HL-60/S4 treated with retinoic acid at 250 ng/mL for 4 days and 3 days (cell line): ENCODE results near the gene GEMIN4.
"Not testable (repeated sequence)": the region's sequence is repeated elsewhere in the genome, so short reads cannot be mapped to it uniquely, and the experiment has no call there.

Source experiments
- in situ Hi-C: fragments of 300-500 bp; cut with MboI; formaldehyde crosslinking; loops from 2 replicates; pipeline ENCODE4 v1.7.0; 2022; ENCODE audit warnings: low sequenced_read_pairs

GEMIN4 gene

DNA sequence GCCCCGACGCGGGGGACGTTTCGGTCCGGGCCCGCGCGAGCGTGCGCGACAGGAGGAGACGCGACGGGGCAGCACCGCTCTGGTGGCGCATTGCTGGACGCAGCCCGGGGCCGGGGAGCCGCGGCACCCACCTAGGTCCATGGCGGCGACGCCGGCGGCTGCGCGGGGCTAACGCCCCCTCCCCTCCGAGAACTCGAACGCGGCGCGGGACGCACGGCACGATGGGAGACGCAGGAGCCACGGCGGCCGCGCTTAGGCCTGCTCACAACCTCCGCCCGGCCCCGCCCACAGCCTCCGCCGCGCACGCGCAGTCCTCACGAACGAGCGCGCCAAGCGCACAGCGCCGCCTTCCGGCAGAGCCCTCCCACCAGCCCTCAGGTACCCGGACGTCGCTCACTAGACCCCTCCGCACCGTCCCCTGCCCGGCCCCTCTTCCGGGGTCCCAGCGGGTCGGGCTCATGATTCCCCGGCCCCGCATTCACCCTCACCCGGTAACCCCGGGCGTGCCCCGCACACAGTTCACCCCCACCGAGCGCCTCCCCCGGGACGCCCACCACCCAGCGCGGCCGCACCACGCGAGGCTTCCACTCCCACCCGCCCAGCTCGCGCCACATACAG, at the start of gene GEMIN4:
GEMIN4 (minus strand) TSS at position 263 of the 618 bp plus-strand sequence; CDS start at position 141, 122 bp downstream.
- in situ Hi-C loops: no loop called here

DNA sequence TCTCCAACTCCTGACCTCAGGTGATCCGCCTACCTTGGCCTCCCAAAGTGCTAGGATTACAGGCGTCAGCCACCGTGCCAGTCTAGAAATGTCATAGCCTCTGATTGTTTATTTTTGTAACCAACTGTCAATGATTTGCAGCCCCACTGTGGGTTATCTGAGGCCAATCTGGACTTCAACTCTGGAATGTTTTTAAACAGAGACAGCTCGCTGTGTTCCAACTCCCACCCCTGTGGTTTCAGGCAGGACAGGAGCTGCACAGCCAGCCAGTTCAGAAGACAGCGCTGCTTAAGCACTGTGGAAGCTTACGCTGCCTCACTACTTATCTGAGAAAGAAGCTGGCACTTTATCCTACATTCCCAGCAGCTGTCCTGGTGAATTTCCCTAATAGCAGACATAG, 49.6 kb upstream of the GEMIN4 start:
- in situ Hi-C loops: no loop called here

DNA sequence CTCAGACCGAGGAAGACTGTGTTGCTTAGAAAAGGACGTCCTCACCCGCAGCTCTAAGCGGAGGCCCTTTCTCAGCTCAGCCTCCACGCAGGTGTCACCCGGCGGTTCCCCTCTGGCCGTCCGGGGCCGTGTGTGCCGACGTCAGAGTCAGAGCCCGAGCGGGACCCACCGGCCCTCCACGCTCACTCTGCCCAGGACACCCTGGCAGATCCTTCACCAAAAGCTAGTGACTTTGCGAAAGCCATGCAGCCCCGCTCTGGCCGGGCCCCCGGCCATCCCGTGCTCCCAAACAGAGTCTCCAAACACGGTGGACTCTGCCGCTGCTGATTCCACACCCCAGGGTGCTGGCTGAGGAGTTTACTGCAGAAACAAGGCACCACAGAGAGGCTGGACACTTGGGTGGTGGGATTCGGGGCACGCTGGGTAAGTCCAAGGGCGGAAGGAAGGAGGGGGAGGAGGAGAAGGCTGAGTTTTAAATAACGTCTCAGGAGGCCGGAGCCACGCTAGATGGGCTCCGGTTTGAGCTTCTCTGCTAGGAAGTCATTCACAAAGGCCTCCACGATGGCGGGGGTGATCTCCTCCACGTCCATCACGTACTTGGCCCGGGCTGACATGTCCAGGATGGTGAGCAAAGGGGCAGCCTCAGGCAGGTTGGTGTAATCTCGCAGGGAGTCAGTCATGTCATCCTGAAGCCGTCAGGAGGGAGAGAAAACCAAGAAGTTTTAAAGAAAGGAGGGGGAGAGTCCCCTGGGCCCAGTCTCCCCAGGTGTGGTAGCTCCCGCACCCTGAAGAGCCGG, 48.6 kb upstream of the GEMIN4 start:
- in situ Hi-C loops: no loop called here

DNA sequence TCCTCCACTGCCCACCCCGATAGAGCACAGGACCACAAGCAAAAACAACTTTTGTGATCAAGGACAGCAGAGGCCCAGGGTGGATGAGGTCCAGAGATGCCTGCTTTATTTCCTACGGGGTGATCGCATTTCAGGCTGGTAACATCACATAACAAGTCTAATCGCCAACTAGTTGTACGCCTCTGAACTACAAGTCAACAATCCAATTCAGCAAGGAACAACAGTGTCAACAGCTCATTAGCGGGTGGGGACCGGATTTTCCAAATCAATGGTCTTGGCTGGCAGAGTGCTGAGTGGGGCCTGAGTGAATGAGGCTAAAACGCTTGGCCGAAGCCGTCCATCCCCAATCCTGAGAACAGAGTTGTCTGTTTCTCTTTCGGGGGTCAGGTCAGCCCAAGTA, 47.2 kb upstream of the GEMIN4 start:
- in situ Hi-C loops: no loop called here

DNA sequence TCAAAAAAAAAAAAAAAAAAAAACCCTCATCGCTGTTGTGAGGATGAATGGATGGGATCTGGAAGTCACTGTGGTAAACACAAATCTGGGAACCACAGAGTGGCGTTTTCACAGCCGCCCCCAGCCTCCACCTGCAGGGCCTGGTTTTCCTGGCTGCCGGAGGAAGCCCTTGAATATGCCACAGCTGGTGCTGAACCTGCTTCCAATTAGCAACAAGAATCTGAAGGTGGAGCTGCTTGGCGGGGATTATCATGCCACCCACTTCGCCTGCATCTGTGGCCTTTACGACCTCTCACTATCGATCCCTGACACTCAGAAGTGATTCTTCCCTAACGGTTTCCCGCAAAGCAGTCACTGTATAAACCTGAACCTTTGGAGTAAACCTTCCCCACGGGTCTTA, 46.2 kb upstream of the GEMIN4 start:
- in situ Hi-C loops: no loop called here

DNA sequence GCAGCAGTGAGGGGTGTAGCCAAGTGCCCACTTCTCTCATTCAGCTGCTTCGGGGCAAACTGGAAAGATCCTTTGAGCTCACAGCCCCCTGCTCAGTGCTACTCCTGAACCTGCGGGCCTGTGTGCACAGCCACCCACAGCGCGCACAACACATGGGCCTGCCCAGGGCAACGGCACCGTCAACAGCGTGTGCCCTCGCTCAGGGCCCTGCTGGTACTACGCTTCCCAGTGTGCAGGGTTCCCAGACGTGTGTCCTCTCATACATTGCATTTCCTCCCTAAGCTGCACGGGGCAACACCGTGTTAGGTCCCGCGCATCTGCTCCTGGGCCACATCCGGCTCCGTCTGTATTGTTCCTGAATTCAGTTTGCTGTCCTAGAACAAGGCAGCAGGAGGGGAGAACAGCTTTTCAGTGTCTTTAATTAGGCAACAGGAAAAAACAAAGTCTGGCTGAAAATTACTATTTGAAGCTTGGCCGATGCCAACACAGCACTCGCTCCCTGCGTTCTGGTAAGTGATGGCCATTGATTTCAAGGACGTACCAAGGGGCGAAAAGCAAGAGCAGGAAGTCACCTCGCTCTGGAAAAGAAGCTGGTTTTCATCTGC, 45.3 kb upstream of the GEMIN4 start:
- in situ Hi-C loops: no loop called here

DNA sequence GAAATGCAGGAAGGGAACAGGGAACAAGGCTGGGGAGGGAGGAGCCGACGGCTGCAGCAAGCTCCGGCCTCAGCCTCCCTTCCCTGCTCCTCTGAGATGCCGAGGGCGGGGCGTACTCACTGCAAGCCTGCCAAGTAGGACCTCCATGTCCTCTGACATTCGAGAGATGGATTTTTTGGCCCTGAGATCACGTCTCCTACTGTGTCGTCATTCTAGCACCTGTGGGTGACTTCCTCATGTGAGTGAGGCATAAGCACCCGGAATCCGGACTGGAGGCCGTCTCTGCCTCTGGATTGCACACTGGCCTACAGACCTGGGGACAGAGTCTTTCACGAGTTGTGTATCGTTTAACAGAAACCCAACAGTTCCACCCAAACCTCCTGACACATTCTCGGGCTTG, 44.5 kb upstream of the GEMIN4 start:
- in situ Hi-C loops: no loop called here

DNA sequence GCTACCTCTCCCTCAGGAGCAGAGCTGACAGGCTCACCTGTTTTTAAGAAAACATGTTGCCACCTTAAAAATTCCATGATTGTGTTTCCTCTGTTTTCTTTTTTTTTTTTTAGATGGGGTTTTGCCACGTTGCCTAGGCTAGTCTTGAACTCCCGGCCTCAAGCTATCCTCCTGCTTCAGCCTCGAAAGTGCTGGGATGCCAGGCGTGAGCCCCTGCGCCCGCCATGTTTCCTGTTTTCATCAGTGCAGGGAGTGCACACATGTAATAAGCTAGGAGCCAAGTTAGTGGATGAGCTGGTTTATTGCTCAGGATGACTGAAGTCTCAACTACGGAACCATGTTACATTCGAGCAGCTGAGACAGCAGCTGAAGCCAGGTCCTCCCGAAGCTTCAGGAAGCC, 43.7 kb upstream of the GEMIN4 start:
- in situ Hi-C loops: no loop called here

DNA sequence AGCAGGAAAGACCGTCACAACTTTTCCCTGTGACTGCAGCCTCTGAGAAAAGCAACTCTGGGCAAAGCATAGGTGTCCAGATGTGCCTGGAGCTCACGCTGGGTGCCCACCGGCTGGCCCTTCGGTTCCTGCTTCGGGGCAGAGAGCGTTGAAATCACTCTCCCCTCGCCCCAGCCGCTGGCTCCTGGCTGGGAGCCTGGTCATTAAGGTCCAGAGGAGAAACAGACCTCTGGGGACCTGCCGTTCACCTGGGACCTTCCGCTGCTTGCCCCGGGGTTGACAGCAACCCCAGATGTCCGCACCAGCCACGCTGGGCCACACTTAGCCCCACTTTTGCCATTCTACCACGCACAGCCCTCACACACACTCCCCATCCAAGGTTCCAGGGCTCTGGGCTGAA, 43.2 kb upstream of the GEMIN4 start:
- in situ Hi-C loops: no loop called here

DNA sequence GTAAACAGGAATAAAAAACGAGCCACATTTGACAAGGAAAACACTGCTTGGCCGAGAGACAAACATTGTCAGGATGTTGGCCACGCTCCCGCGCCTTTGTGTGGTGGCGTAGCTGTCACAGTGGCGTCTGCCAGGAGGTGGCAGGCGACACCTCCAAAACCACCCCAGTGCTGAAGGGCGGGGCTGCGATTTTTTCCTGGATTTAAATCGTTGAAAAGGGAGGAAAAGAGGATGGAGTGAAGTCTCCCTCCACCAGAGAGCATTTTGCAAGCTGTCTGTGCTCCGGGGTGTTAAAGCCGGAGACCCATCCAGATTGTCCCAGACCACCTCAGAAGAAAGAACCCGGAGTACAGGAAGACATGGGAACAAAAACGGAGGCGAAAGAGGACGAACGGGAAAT, 42.8 kb upstream of the GEMIN4 start:
- in situ Hi-C loops: no loop called here

DNA sequence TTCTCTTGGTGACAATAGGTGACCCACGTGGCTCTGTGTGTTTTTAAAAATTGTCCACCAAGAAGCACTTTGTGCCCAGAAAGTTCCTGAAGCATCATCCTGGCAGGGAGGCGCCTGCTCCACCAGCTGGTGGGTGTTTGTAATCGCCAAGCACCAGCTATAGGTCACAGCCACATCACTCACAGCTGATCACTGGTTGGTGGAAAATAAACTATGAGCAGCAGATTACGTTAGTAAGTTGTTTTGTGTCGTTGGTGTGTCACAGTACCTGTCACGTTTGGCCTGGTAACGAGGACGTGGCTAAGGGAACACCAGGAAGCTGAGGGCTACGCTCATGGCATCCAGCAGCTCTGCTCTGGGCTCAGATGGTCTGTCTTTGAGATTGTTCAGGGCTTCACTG, 40.2 kb upstream of the GEMIN4 start:
- in situ Hi-C loops: no loop called here

DNA sequence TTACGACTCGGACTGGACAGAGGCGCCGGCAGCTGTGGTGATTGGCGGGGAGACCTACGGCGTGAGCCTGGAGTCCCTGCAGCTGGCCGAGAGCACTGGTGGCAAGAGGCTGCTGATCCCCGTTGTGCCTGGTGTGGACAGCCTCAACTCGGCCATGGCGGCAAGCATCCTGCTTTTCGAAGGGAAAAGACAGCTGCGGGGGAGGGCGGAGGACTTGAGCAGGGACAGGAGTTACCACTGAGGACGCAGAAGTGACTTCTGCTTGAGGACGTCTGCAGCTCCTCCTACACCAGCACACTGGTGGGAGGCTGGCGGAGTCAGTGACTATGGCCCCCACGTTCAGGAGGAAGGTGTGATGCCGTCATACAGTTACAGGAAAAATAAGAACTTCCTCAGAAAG, 39.8 kb upstream of the GEMIN4 start:
- in situ Hi-C loops: no loop called here

DNA sequence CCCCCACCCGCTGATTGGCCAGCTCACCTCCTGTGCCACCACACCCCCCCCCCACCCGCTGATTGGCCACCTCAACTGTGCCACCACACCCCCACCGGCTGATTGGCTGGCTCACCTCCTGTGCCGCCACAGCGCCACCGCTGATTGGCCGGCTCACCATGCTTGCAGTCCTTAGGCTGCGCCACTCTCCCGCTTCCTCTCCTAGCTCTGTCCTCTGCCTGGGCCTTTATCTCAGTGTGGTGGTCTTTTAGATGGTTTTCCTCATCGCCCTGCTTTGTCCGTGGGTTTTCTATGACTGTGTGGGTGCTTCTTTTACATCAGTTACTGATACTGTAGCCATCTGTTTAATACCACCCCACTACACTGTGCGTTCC, 38.8 kb upstream of the GEMIN4 start:
- in situ Hi-C loops: not testable (repeated sequence)

DNA sequence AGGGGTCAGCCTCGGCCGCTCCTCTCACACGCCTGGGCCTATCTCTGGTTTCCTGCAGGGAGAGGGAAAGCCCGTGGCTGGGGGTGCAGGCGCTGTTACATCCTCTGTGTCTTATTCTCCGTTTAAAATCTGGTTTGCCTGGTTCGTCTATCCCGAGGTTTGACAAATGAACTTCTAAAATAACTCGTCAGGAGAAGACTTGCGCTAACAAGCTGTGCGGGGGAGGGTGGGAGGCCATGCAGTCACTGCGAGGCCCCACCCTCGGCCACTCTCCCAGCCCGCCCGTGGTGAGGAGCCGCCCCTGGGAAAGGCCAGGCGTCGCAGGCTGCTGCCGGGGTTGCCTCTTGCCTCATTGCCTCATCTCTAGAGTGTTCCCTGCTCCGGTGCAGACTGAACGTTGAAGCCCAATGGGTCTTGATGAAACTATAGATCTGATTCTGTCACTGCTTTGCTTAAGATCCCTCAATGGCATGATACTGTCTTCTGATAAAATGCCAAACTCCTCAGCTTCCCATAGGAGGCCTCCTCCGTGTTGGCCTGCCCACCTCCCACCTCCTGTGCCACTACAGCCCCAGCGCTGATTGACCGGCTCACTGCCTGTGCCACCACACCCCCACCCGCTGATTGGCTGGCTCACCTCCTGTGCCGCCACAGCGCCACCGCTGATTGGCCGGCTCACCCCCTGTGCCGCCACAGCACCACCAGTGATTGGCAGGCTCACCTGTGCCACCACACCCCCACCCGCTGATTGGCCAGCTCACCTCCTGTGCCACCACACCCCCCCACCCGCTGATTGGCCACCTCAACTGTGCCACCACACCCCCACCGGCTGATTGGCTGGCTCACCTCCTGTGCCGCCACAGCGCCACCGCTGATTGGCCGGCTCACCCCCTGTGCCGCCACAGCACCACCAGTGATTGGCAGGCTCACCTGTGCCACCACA, 38.1 kb upstream of the GEMIN4 start:
- in situ Hi-C loops: not testable (repeated sequence)

DNA sequence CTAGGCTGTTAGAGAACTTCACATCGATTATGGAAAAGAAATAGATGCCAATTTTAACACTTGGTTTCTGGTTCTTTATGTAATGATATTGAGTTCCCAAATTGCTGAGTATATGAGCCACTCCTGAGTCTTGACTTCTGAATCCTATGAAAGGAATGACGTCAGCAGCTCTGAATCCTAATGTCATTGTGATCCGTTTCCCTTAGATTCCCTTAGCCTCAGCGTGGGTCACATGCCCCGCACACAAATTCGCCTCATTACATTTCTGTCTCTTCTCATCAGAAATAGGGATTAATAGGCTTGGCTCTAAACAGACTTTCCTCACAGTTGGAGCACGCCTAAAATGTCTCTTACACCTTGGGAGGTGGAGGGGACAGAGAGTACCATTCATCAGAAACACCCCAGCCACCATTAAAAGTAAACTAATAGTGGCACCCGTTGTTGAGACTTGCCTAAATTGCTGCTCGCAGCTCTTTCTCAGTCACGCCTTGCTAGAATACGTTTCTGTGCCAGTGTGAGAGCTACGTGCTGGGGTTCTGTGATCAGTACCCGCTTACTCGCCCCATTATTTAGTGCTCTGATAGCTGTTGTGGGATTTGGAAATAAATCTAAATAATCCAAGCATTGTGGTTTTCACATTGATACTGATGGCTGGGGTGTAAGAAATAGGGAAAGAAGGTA, 37.2 kb upstream of the GEMIN4 start:
- in situ Hi-C loops: no loop called here

DNA sequence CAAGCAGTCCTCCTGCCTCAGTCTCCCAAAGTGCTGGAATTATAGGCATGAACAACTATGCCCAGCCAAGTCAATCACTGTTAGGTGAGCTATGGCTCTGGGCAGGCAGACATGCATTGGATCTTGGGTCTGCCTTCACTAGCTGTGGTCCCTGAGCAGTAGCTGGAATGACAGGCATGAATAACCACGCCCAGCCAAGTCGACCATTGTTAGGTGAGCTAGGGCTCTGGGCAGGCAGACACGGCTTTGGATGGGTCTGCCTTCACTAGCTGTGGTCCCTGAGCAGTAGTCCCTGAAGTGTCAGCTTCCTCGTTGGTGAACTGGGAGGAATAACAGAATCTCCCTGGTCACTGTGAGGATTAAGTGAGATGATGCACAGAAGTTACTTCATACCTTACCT, 36.5 kb upstream of the GEMIN4 start:
- in situ Hi-C loops: no loop called here

DNA sequence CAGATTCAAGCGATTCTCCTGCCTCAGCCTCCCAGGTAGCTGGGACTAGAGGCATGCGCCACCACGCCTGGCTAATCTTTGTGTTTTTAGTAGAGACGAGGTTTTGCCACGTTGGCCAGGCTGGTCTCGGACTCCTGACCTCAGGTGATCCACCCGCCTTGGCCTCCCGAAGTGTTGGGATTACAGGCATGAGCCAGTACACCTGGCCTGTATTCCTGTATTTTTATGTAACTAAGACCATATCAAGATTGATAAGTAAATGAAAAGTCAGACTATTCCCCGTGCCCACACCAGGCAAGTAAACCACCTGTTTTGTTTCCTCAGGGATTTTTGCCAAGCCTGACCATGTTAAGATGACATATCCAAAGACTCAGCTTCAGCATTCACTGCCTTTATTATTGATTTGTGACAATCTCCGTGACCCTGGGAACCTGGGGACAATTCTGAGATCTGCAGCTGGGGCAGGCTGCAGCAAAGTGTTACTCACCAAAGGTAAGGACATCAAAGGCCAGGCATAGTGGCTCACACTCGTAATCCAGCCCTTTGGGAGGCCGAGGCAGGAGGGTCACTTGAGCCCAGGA, 35.7 kb upstream of the GEMIN4 start:
- in situ Hi-C loops: no loop called here

DNA sequence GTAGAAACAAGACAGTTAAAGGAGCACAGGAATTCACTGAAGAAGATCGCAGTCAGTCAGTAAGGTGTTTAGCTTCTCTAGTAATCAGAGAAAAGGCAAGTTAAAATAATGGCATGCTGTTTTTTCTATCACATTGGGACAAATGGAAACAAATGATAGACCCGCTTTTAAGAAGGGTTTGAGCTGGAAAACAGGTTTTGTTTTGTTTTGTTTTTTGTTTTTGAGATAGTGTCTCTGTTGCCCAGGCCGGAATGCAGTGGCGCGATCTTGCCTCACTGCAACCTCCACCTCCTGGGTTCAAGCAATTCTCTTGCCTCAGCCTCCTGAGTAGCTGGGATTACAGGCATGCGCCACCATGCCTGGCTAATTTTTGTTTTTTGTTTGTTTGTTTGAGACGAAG, 33.8 kb upstream of the GEMIN4 start:
- in situ Hi-C loops: not testable (repeated sequence)

DNA sequence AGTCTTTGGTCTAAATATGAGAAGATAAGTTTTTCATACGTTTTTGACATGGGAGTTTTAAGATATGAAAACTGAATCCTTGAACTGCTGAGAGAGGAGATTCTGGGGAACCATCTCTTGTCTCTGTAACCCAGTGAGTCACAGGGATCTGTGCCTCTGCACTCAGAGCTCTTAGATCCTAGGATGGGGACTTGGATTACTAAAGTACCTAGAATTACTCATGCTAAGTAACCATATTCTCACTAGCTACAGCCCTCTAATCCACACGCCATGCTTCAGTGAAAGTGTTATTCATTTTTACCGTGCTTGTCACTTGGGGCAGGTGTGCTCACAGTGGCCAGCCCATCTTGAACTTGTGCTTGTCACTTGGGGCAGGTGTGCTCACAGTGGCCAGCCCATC, 32.1 kb upstream of the GEMIN4 start:
- in situ Hi-C loops: no loop called here
